Fibroblast of lung (primary cell): ENCODE results near the gene PPP3R1.

ENCODE experiments used
- CTCF ChIP-seq, 2 donors: IDR thresholded peaks in 1 of 2; conservative IDR thresholded peaks in 1 of 2; 1 replicate in 1 of 2; 2 replicates in 1 of 2; pipeline ENCODE4 v1.5.1; 2011 to 2012; ENCODE audit warnings: low read length in 2 of 2, control low read depth in 1 of 2, inconsistent platforms in 1 of 2, low read depth in 1 of 2, mild to moderate bottlenecking in 1 of 2
- EZH2 ChIP-seq: IDR thresholded peaks from 2 replicates; pipeline ENCODE4 v1.5.1; 2012; ENCODE audit warnings: low read length, control low read depth, mild to moderate bottlenecking; ENCODE audit errors: missing control alignments

- TF ChIP-seq CTCF (conservative IDR thresholded peaks at IDR 0.05 in 1 of 2, IDR thresholded peaks at IDR 0.05 in 1 of 2; ENCODE audit: low read depth in 1 of 2, low read length in 2 of 2): no peak
- no peak for TF ChIP-seq EZH2
These were observed 80.6 kb downstream of the PPP3R1 start for GRCh38 chr2:68171684-68172083.
